ENCODE measurements around the gene KDF1. TPM values are rescaled to one million over a fixed set of nuclear protein-coding genes. Genes with fewer than 3 reads are reported as not detected.
A peak's percentile ranks its signal among the peaks of the same experiment; 100 is the strongest.

The KDF1 gene
- total RNA-seq, 1 experiment from 2014 or later: 8.8 TPM

DNA sequence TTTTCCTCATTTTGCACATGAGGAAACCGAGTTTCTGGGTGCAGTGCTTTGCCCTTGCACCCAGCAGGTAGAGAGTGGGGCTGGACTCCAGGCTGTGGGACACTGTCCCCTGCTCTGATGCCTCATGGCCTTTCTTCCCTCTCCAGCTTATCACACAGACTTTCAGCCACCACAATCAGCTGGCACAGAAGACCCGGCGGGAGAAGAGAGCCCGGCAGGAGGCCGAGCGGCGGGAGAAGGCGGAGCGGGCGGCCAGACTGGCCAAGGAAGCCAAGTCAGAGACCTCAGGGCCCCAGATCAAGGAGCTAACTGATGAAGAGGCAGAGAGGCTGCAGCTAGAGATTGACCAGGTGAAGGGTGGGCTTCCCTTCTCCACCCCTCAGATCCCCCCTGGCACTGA lies 19.0 kb downstream of the KDF1 start:
- no peak overlapping the region for H3K4me3 Mint-ChIP-seq (ENCODE audit: unreplicated experiment)
- POLR2A ChIA-PET: no interaction called here
- DNase-seq (ENCODE audit: unreplicated experiment): no peak
- no peaks in the 10 kb centered on the region for H3K4me1 Mint-ChIP-seq (ENCODE audit: insufficient read depth, unreplicated experiment)
- no TSS peak for BruUV-seq (replicated peaks)
- TF ChIP-seq, protein P1, sequence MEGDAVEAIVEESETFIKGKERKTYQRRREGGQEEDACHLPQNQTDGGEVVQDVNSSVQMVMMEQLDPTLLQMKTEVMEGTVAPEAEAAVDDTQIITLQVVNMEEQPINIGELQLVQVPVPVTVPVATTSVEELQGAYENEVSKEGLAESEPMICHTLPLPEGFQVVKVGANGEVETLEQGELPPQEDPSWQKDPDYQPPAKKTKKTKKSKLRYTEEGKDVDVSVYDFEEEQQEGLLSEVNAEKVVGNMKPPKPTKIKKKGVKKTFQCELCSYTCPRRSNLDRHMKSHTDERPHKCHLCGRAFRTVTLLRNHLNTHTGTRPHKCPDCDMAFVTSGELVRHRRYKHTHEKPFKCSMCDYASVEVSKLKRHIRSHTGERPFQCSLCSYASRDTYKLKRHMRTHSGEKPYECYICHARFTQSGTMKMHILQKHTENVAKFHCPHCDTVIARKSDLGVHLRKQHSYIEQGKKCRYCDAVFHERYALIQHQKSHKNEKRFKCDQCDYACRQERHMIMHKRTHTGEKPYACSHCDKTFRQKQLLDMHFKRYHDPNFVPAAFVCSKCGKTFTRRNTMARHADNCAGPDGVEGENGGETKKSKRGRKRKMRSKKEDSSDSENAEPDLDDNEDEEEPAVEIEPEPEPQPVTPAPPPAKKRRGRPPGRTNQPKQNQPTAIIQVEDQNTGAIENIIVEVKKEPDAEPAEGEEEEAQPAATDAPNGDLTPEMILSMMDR (IDR thresholded peaks at IDR 0.05; ENCODE audit: unreplicated experiment): no peak
- peaks cover 65% of the 10 kb centered on the region for H3K36me3 Mint-ChIP-seq (ENCODE audit: insufficient read depth, unreplicated experiment)
- H3K27ac Mint-ChIP-seq (ENCODE audit: low read depth, unreplicated experiment): no peak overlapping the region
- CTCF ChIA-PET: no interaction called here
- H3K27me3 Mint-ChIP-seq (ENCODE audit: insufficient read depth, unreplicated experiment): no peaks in the 10 kb centered on the region
- intact Hi-C loops (cut with micrococcal nuclease): no loop called here
- H3K9me3 Mint-ChIP-seq (ENCODE audit: unreplicated experiment): no peaks in the 10 kb centered on the region

DNA sequence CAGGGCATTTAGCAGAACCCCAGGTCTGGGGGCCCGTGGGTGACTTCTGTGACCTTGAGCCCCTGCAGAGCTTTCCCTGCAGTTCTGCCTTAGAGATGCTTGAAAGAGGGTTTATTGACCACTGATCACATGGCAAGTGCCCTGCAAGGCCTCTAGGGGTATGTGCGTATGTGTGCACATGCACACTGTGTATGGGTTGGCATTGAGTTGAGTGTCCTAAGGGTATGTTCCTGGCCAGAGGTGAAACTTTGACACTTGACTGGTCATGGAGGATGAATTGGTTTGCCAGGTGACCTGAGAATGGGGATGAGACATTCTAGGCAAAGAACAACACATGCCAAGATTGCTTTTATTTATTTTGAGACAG lies 21.6 kb downstream of the KDF1 start:
- BruUV-seq (replicated peaks): no TSS peak
- intact Hi-C loops (cut with micrococcal nuclease): no loop called here
- ChIA-PET POLR2A (interaction anchor here (1.3 to 1.8 kb wide), 2 partner anchors 10 to 17 kb away, joined by 4 to 5 read pairs; partner anchors contain the start of gene NUDC), CTCF (interaction anchor here (0.6 to 1.5 kb wide), 2 partner anchors 15 to 28 kb away, joined by 3 read pairs; no protein-coding TSS in a partner anchor)
- Mint-ChIP-seq H3K36me3 (ENCODE audit: insufficient read depth, unreplicated experiment) (peaks cover 57% of the 10 kb centered on the region), H3K4me1 (ENCODE audit: insufficient read depth, unreplicated experiment) (no peaks in the 10 kb centered on the region), H3K27ac (ENCODE audit: low read depth, unreplicated experiment) (peak overlapping the region; percentile 75), H3K4me3 (ENCODE audit: unreplicated experiment) (no peak overlapping the region), H3K9me3 (ENCODE audit: unreplicated experiment) (no peaks in the 10 kb centered on the region), H3K27me3 (ENCODE audit: insufficient read depth, unreplicated experiment) (no peaks in the 10 kb centered on the region)
- DNase-seq (ENCODE audit: unreplicated experiment): no peak
- TF ChIP-seq, protein P1 (IDR thresholded peaks at IDR 0.05; ENCODE audit: unreplicated experiment): no peak

DNA sequence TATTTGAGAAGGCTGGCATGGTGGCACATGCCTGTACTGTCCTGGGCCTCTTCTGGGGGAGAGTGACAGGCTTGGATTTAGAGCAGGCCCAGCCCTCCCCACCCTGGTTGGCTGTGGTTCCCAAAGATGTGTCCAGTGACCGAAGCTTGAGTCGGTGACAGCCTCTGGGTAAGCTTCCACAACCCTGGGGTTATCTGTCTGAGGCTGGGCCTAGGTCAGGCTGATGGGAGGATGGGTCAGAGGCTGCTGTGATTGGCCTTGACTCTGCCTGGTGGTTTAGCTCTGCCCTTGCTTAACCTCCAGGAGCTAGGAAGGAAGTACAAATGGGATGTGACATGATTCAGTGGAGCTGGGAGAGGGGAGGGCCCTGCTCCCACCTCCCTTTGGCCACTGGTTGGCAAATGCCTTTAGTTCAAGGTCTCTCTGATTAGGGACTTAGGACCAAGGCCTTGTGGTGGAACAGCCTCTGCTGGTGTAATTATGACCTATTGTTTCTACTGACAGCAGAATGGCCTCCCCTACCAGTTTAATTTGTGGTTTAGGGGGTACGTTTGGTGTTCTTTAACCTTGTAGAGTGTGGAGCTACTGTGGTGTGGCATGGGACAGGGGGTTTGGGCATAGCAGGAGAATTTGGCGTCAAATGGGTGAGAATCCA lies 22.1 kb downstream of the KDF1 start:
- Mint-ChIP-seq H3K36me3 (ENCODE audit: insufficient read depth, unreplicated experiment) (peaks cover 55% of the 10 kb centered on the region), H3K27me3 (ENCODE audit: insufficient read depth, unreplicated experiment) (no peaks in the 10 kb centered on the region), H3K4me3 (ENCODE audit: unreplicated experiment) (no peak overlapping the region), H3K27ac (ENCODE audit: low read depth, unreplicated experiment) (peak overlapping the region; percentile 75), H3K4me1 (ENCODE audit: insufficient read depth, unreplicated experiment) (no peaks in the 10 kb centered on the region), H3K9me3 (ENCODE audit: unreplicated experiment) (no peaks in the 10 kb centered on the region)
- ChIA-PET POLR2A (interaction anchor here (1.3 to 1.8 kb wide), 2 partner anchors 10 to 17 kb away, joined by 4 to 5 read pairs; partner anchors contain the start of gene NUDC), CTCF (interaction anchor here (0.6 to 1.5 kb wide), 4 partner anchors 14 to 149 kb away, joined by 3 read pairs; no protein-coding TSS in a partner anchor)
- TF ChIP-seq, protein P1 (IDR thresholded peaks at IDR 0.05; ENCODE audit: unreplicated experiment): no peak
- no peak for DNase-seq (ENCODE audit: unreplicated experiment)
- BruUV-seq (replicated peaks): no TSS peak
- intact Hi-C loops (cut with micrococcal nuclease): no loop called here

DNA sequence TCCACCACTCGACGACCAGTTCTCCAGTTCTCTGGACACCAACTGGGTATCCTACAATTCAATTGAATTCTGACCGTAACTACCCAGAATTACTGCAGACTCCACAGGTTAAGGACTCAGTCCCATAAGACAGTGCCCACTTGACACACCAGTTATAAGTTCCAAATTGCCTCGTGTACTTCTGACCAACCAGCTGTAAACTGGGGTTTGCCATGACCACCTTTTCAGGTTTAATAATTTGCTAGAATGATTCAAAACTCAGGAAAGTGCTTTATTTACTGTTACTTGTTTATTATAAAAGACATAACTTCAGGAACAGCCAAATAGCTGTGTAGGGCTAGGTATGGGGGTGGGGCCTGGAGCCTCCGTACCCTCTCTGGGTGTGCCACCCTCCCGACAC lies 23.4 kb downstream of the KDF1 start:
- no peaks in the 10 kb centered on the region for H3K4me1 Mint-ChIP-seq (ENCODE audit: insufficient read depth, unreplicated experiment)
- no peak overlapping the region for H3K4me3 Mint-ChIP-seq (ENCODE audit: unreplicated experiment)
- no peak for DNase-seq (ENCODE audit: unreplicated experiment)
- H3K27me3 Mint-ChIP-seq (ENCODE audit: insufficient read depth, unreplicated experiment): no peaks in the 10 kb centered on the region
- H3K36me3 Mint-ChIP-seq (ENCODE audit: insufficient read depth, unreplicated experiment): peaks cover 55% of the 10 kb centered on the region
- ChIA-PET CTCF (interaction anchor here (0.7 to 1.3 kb wide), 2 partner anchors 37 to 50 kb away, joined by 3 read pairs; no protein-coding TSS in a partner anchor), POLR2A (interaction anchor here (1.2 to 1.8 kb wide), 2 partner anchors 9 to 15 kb away, joined by 3 to 5 read pairs; partner anchors contain the start of gene NUDC)
- no peaks in the 10 kb centered on the region for H3K9me3 Mint-ChIP-seq (ENCODE audit: unreplicated experiment)
- BruUV-seq (replicated peaks): no TSS peak
- H3K27ac Mint-ChIP-seq (ENCODE audit: low read depth, unreplicated experiment): no peak overlapping the region
- intact Hi-C loops (cut with micrococcal nuclease): no loop called here
- TF ChIP-seq, protein P1 (IDR thresholded peaks at IDR 0.05; ENCODE audit: unreplicated experiment): no peak
